Stimulated activated naive CD8-positive, alpha-beta T cell treated with anti-CD3 and anti-CD28 coated beads, Interleukin-15, Interleukin-2, amounts not matched to agents 100 U/mL and 50 U/mL, for 24 hours (primary cell): Measurements from ENCODE around the gene IRX3.

ENCODE experiments used
- ATAC-seq: fragments of 150-1000 bp; cut with Tn5 transposase; one replicate; pipeline ENCODE4 v1.10.0; 2021
- DNase-seq: peaks from one replicate; pipeline ENCODE4 v3.0.0; 2021

Gene IRX3

GRCh38 chr16:54286366-54287130 lies at the start of gene IRX3:
Gene IRX3 (minus strand): TSS chr16:54286787. CDS start chr16:54286050, 737 bp downstream.
- ATAC-seq (no peak), DNase-seq (no peak)

DNA sequence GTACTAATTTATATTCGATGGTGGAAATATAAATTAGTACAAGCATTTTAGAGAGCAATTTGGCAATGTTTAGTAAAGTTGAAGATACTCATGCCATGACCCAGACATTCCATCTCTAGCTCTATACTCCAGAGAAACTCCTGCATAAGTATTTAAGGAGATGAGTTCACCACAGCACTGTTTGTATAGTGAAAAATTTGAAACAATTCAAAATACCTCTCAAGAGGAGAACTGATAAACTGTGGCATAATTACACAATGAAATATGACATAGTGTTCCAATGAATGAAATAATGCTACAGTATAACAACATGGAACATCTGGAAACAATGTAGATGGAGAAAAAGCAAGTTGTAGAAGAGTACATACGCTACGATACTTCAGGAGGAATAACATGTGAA lies 48.6 kb upstream of the IRX3 start:
- ATAC-seq (no peak), DNase-seq (no peak)

- ATAC-seq: no peak
Measured at GRCh38 chr16:54334208-54334607, 47.6 kb upstream of the IRX3 start.

GRCh38 chr16:54331241-54332002 lies 44.8 kb upstream of the IRX3 start:
- DNase-seq (no peak), ATAC-seq (no peak)

More at GRCh38 chr16:54334208-54334607, 47.6 kb upstream of the IRX3 start:
- no peak for DNase-seq

- DNase-seq (no peak), ATAC-seq (no peak)
Measured at GRCh38 chr16:54327609-54328008, 41.0 kb upstream of the IRX3 start.

DNA sequence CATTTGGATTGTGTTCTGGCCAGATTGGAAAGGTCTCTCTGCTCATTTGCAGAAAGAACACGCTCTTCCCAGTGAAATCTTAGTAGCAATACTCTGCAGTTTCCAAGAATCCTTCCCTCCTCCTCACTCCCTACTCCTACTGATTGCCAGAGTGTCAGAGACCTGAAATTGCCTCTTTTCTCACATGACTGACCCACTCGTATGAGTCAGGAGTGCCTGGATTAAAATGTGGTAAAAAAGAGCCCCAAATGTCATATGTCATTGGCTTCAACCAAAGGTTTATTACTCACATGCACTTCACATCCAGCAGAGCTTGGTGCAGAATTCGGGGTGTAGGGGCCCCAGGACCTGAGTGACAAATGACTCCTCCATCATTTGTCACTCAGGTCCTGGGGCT lies 39.7 kb upstream of the IRX3 start:
- DNase-seq (no peak), ATAC-seq (no peak)

DNA sequence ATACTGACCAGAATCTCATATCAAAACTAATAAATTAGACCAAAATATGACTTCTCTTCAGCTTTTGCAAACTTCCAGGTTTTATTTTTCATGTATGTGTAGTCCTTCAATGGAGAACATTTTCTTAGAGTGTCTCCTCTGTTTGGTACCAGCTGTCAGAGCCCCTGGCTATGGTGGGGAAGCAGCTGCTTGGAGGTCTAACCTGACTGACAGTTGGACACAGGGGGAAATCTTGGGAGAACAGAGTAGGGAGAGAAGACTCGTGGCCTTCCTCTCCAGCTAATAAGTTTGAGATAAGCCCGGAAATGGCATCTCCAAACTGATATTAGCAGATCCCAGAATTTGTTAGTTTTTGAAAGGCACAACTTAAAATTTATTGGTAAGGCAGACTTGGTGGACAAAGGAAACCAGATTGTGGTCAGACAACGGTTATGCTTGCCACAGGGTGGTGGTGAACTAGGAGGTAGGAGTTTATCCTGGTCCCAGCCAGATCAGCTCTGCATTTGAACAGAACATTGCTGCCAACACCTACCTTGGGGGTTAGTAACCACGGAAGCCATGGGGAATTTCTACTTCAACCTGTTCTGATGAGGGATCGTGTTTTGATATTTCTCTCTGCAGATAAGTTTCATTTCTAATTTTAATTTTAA lies 39.2 kb upstream of the IRX3 start:
- ATAC-seq (no peak), DNase-seq (no peak)

GRCh38 chr16:54324716-54325115 lies 38.1 kb upstream of the IRX3 start:
- DNase-seq (no peak), ATAC-seq (no peak)

GRCh38 chr16:54320697-54321340 lies 34.2 kb upstream of the IRX3 start:
- DNase-seq: no peak

GRCh38 chr16:54318941-54319340 lies 32.4 kb upstream of the IRX3 start:
- no peak for ATAC-seq
- DNase-seq: no peak

More at GRCh38 chr16:54320697-54321340, 34.2 kb upstream of the IRX3 start:
- no peak for ATAC-seq

GRCh38 chr16:54317101-54317611 lies 30.6 kb upstream of the IRX3 start:
- ATAC-seq (no peak), DNase-seq (no peak)

DNA sequence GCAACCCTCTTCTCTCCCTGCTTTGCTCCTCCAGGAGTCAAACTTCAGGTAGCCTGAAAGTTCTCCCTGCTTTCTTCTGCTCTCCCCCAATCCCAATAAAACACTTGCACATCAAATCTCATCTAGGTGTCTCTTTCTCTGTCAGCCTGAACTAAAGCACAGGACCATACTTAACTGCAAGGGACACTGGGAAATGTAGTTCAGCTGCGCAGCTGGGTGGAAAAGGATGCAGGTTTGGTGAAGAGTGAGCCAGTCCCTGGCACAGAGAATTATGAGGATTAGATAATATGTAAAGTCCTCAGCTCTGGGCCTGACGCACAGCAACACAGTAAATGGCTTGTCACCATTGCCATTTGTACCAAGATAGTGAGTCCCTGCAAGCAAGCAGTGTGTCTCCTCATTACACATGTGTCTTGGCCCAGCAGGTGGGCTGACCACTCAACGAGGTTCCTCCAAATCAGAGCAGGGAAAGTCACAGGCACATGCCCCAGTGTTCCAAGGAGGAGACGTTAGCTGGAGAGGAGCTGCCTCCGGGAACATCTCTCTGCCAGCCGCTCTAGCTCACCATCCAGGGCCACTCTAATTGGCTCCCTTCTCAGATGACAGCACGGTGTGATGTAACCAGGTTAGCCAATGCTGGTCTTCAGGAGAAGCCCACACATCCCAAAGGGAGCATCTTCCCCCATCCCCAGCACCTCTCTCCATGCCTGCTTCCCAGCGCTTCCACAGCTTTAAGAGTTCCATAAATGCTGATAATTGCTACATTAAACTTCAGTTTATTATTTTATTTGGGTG lies 29.7 kb upstream of the IRX3 start:
- ATAC-seq (no peak), DNase-seq (no peak)

DNA sequence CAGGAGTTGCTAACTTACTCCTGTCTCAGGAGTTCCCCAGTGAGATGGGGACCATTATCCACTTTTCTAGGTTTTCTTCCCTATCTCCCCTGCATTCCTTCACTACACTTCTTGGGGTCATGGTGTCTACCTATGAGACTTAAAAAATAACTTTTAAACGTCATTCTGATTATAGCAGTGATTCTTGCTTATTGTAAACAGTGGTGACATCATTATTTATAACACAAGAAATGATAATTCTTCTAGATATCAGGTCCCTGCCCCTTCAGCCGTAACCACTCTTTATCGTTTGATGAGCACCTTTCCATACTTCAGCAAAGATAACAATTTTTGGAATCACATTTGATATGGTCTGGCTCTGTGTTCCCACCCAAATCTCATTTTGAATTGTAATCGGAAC lies 27.2 kb upstream of the IRX3 start:
- no peak for DNase-seq
- no peak for ATAC-seq

DNA sequence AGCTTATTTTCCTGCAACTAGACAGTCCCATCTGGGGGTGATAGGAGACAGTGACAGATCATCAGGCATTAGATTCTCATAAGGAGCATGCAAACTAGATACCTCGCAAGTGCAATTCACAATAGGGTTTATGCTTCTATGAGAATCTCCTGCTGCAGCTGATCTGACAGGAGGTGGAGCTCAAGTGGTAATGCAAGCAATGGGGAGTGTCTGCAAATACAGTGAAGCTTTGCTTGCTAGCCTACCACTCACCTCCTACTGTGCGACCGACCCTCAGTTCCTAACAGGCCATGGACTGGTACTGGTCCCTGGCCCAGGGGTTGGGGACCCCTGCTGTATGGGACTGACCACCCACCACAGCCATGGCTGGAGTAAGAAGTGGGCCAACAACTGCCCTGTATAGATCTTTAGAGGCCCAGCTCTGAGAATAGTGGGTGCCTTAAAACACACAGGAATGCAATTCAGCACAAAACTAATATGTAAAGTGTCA lies 26.0 kb upstream of the IRX3 start:
- no peak for DNase-seq
- ATAC-seq: no peak

DNA sequence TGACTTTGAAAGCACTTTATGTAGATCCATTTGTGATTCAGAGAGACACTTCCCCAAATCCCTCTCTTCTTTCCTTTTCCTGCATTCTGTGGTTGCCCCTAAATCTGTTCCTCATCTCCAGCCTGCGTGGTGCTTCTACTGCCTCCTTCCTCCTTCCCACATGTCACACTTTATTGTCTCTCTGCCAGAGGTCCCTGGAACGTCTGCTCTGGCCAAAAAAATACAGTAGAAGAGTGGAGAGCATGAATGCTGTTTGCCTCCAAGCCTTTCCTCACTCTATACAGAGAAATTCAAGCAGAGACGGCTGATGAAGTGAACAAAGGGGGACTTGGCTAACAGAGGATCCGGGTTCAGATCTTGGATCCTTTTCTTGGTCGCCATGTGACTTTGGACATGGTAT lies 22.8 kb upstream of the IRX3 start:
- DNase-seq (no peak), ATAC-seq (no peak)

DNA sequence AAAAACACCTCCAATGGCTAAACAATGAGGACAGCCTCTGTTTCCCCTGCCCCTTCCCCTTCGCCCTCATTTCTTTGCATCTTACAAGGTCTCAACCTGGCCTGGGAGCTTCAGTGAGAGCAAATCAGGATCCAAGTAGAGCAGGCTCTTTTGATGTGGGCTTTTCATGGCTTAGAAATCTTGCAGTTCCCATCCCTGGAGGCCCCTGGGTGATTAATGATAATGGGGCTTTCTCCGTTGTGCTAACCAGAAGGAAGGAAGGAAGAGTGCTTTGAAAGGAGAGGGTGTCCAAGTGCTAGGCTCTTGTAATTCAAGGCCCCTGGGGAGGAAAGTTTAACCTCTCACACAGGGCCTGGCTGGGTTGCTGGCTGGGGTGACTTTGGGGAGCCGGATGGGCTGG lies 18.5 kb upstream of the IRX3 start:
- no peak for ATAC-seq
- DNase-seq: no peak

DNA sequence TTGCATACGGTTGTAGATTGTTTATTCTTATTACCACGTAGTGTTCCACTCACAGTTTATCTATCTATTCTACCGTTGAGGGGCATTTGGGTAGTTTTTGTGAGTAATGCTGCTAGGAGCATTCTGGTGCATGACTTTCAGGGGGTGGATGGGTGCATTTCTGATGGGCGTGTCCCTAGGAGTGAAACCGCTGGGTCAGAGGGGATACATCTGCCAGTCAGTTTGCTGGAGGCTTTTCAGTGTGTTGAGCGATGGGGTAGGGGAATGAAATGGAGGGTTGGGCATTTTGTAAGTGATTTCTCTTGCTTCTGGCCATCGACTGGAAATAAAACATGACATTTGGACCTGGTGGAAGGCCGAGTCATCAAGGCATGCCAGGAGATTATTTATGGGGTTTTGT lies 17.0 kb upstream of the IRX3 start:
- ATAC-seq: no peak
- no peak for DNase-seq

GRCh38 chr16:54297154-54297553 lies 10.6 kb upstream of the IRX3 start:
- DNase-seq: no peak

DNA sequence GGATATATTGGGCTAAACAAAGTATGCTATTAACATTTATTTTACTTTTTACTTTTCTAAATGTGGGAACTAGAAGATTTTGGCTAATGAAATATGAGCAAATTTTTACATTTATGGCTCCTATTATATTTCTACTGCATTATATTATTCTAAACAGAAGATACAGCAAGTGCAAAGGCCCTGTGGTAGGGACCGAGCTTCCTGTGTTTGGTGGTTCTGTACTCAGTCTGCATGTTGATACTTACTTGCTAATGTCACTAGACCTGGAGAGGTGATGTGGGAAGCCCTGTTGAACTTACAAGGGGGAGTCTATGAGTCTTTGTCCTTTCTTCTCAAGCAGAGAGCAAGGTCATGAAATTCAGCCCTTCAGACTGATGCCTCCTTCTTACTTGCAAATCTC lies 10.0 kb upstream of the IRX3 start:
- DNase-seq (no peak), ATAC-seq (no peak)

More at GRCh38 chr16:54297154-54297553, 10.6 kb upstream of the IRX3 start:
- no peak for ATAC-seq

DNA sequence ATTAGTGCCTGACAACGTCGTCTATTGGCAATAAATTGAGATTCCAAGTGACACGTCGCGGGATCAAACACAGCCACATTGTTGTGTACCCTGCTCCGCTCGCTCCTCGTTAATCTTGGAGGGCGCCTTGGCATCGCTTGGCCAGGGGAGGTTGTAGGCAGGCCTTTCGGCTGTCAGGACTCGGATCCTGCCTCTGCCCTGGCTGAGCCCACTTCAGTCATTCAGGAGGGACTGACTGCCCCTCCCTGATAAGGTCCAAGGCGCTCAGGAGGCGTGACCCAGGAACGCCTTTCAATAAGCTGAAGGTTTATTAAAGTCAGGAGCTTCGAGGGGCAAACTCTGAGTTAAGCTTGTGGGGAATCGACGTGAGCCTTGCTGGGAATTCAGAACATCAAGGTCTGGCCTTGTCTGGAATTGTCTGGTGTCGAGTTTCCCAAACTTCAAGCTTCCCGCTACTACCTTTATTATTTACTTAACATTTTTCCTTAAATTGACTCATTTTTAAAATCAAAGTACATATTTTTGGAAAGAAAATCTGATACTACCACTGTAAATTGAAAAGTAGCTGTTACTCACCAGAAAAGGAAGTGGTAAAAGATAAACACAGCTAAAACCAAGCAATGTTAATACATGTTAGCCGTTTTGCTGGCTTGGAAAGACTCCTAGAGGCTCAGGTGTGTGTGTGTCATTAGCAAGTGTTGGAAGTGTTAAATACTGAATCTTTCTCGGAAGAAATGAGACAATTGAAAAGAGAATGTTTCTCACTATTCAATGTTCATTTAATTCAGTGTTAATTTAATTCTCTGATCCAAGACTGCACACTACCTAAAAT lies 5.3 kb upstream of the IRX3 start:
- DNase-seq: no peak
- no peak for ATAC-seq
